ENCODE data around the gene RNU6-8.

GRCh38 chr14:32212833-32213232, 9.8 kb upstream of the RNU6-8 start:
- TF ChIP-seq HDGF (IDR thresholded peaks at IDR 0.05; ENCODE audit: borderline replicate concordance) (no peak), FOXK2 (IDR thresholded peaks at IDR 0.05) (no peak), LEF1 (IDR thresholded peaks at IDR 0.05; ENCODE audit: borderline replicate concordance) (no peak), ELF4 (IDR thresholded peaks at IDR 0.05) (no peak), NFRKB (IDR thresholded peaks at IDR 0.05) (no peak), ARNT (IDR thresholded peaks at IDR 0.05) (no peak), FOXM1 (IDR thresholded peaks at IDR 0.05; ENCODE audit: borderline replicate concordance) (no peak), FOXA1 (IDR thresholded peaks at IDR 0.05) (no peak)

Data from HEK293T (cell line).